K562 (cell line): ENCODE data around the gene TUT1. TPM values are rescaled to one million over a fixed set of nuclear protein-coding genes. Genes with fewer than 3 reads are reported as not detected.

ENCODE experiments used
- CCAR2 ChIP-seq: fragments of 200-400 bp; formaldehyde crosslinking; IDR thresholded peaks from 2 replicates; pipeline ENCODE4 v1.6.1; 2017; ENCODE audit warnings: mild to moderate bottlenecking, low read depth, low read length
- CREB3 ChIP-seq: fragments of 450-650 bp; conservative IDR thresholded peaks from 2 replicates; pipeline ENCODE4 v1.6.1; 2016; ENCODE audit warnings: missing genetic modification characterization, low read depth, mild to moderate bottlenecking, missing compliant biosample characterization, moderate library complexity
- FIP1L1 ChIP-seq: fragments of 200-400 bp; formaldehyde crosslinking; IDR thresholded peaks from 2 replicates; pipeline ENCODE4 v1.6.1; 2018; ENCODE audit warnings: mild to moderate bottlenecking, low read depth, low read length; ENCODE audit not compliant: poor library complexity, severe bottlenecking
- FUS ChIP-seq: fragments of 200-400 bp; formaldehyde crosslinking; optimal IDR thresholded peaks from 2 replicates; pipeline ENCODE3; 2017; ENCODE audit warnings: low read depth, low read length
- HDAC3 ChIP-seq: fragments of 450-650 bp; IDR thresholded peaks from 2 replicates; pipeline ENCODE4 v1.6.1; 2018; ENCODE audit warnings: borderline replicate concordance, mild to moderate bottlenecking, moderate library complexity; ENCODE audit not compliant: partially characterized antibody
- HLTF ChIP-seq: fragments of 450-650 bp; IDR thresholded peaks from 2 replicates; pipeline ENCODE4 v1.6.1; 2016
- MCM7 ChIP-seq, 2 experiments: fragments of 450-650 bp; IDR thresholded peaks; 2 replicates each; pipeline ENCODE4 v1.6.1; 2016 to 2018
- MYNN ChIP-seq, 2 experiments: sonication (generic); formaldehyde crosslinking in 1 of 2; IDR thresholded peaks; 2 replicates each; pipeline versions ENCODE4 v1.5.0 to v1.6.1; 2016 to 2020; ENCODE audit warnings: antibody characterized with exemption in 1 of 2, missing genetic modification reagents in 1 of 2
- NCOA2 ChIP-seq, 2 experiments: fragments of 450-650 bp; IDR thresholded peaks; 2 replicates each; pipeline ENCODE4 v1.6.1; 2018; ENCODE audit warnings: mild to moderate bottlenecking in 2 of 2, moderate library complexity in 1 of 2; ENCODE audit not compliant: partially characterized antibody in 2 of 2
- NFIC ChIP-seq: fragments of 450-650 bp; IDR thresholded peaks from 2 replicates; pipeline ENCODE4 v1.6.1; 2017; ENCODE audit warnings: mild to moderate bottlenecking, inconsistent platforms
- NR3C1 ChIP-seq: sonication (generic); formaldehyde crosslinking; IDR thresholded peaks from 2 replicates; pipeline ENCODE4 v1.8.1; 2022; ENCODE audit warnings: missing genetic modification reagents
- PCBP2 ChIP-seq: fragments of 200-400 bp; formaldehyde crosslinking; IDR thresholded peaks from 2 replicates; pipeline ENCODE4 v1.6.1; 2018; ENCODE audit warnings: low read length, low read depth, mild to moderate bottlenecking, moderate library complexity; ENCODE audit not compliant: poor library complexity, severe bottlenecking
- SREBF2 ChIP-seq: sonication (generic); formaldehyde crosslinking; IDR thresholded peaks from 2 replicates; pipeline ENCODE4 v1.4.0; 2020; ENCODE audit warnings: mild to moderate bottlenecking, missing genetic modification reagents
- TCF7L2 ChIP-seq: fragments of 150-350 bp; IDR thresholded peaks from 2 replicates; pipeline ENCODE4 v1.6.1; 2016; ENCODE audit warnings: low read depth, mild to moderate bottlenecking, low read length, moderate library complexity
- YBX1 ChIP-seq: fragments of 450-650 bp; IDR thresholded peaks from 2 replicates; pipeline ENCODE4 v1.7.1; 2016; ENCODE audit warnings: mild to moderate bottlenecking
- ZMIZ1 ChIP-seq, 2 experiments: fragments of 150-350 bp in 1 of 2; IDR thresholded peaks; 2 replicates each; pipeline ENCODE4 v1.6.1; 2012 to 2016; ENCODE audit warnings: low read depth in 2 of 2, low read length in 2 of 2, mild to moderate bottlenecking in 1 of 2, moderate library complexity in 1 of 2
- ZNF586 ChIP-seq: fragments of 450-650 bp; formaldehyde crosslinking; conservative IDR thresholded peaks from 2 replicates; pipeline ENCODE4 v1.4.0; 2020; ENCODE audit warnings: mild to moderate bottlenecking, moderate library complexity
- polyA plus RNA-seq, 8 experiments: library from polyadenylated mRNA; depleted of rRNA in 4 of 8; stranded (reverse) in 5 of 8; unstranded in 3 of 8; fragments of >200 nt; fragmentation: Nextera tagmentation in 2 of 8; fragmentation: Illumina TruSeq in 1 of 8; extraction: Ambion mirVana in 2 of 8; extraction: Trizol in 1 of 8; gene quantifications; 2 replicates each; pipeline versions ENCODE4 v1.2.1 to v1.2.3, GENCODE V29; 2011 to 2014; ENCODE audit warnings: inconsistent platforms in 1 of 8, missing spikeins in 1 of 8
- total RNA-seq, 7 experiments: library from RNA; depleted of rRNA in 6 of 7; stranded (reverse); fragments of >200 nt in 6 of 7; fragmentation: Illumina TruSeq in 2 of 7; extraction: Trizol in 2 of 7; gene quantifications; 2 replicates each; pipeline versions ENCODE4 v1.2.1 to v1.2.3, GENCODE V29; 2011 to 2021; ENCODE audit warnings: low replicate concordance in 1 of 7
- TF ChIP-seq, protein P1 (sequence below): fragments of 200-800 bp; sonication (Bioruptor generic); IDR thresholded peaks from 2 replicates; pipeline ENCODE4 v1.6.1; 2017; ENCODE audit warnings: missing genetic modification characterization, missing compliant biosample characterization
- TF ChIP-seq, protein P2 (sequence below): fragments of 450-650 bp; IDR thresholded peaks from 2 replicates; pipeline ENCODE4 v1.6.1; 2016; ENCODE audit warnings: antibody characterized with exemption

The TUT1 gene
- total and polyA plus RNA-seq, 9 of the 15 experiments (the other 6 are each of a cell fraction or from before 2014, with no cell fraction given) = 0.66 to 44.3 (median 15.7) TPM

DNA sequence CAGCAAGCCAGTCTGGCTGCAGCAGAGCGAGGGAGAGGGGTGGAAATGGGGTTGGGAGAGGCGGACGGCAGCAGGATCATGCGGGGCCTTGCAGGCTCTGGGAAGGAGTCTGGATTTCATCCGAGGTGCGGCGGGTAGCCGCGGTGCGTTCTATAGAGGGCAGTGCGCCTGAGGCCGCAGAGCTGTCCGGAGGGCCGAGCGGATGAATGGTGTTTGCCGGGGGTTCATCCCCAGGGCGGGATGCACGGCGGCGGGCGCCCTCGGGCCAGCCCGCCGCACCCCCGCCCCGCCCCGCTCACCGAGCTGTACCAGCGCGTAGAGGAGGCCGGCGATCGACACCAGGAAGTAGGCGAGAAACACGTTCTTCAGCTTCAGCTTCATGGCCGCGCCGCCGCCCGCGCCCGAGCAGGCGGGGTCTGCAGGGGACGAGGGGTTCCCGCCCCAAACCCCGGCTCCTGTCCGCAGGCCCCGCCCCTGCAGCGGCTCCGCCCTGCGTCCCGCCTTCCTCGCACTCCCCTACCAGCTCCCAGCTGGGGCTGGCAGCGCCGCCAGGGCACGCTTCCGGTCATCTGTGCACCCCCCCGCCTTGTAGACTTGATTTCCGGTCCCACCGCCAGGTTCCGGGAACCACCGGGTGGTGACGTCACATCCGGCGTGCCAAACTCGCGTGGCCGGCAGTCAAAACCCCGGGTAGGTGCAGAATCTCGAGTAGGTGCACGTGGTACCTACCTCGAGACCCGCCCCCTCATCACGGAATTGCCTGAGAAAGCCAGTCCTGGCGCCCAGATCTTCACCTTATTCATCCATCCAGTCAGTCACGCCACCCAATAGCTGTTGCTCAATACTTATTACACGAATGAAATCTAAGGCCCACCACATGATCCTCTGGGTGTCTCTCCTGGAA, 30.5 kb upstream of the TUT1 start, which contains the start of gene B3GAT3 (continued):
- TF ChIP-seq NCOA2 (IDR thresholded peaks at IDR 0.05; ENCODE audit: partially characterized antibody in 2 of 2) = no peak
- TF ChIP-seq TCF7L2 = no peak
- TF ChIP-seq ZNF586 (CRISPR knock-in tag) = no peak
- TF ChIP-seq CCAR2 = no peak
- TF ChIP-seq YBX1 = no peak
- TF ChIP-seq MCM7 (IDR thresholded peaks at IDR 0.05) = no peak
- no peak for TF ChIP-seq FUS
- no peak for TF ChIP-seq PCBP2
- TF ChIP-seq, protein P1, sequence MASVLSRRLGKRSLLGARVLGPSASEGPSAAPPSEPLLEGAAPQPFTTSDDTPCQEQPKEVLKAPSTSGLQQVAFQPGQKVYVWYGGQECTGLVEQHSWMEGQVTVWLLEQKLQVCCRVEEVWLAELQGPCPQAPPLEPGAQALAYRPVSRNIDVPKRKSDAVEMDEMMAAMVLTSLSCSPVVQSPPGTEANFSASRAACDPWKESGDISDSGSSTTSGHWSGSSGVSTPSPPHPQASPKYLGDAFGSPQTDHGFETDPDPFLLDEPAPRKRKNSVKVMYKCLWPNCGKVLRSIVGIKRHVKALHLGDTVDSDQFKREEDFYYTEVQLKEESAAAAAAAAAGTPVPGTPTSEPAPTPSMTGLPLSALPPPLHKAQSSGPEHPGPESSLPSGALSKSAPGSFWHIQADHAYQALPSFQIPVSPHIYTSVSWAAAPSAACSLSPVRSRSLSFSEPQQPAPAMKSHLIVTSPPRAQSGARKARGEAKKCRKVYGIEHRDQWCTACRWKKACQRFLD = peak; percentile 84
- peak; percentile 60 for TF ChIP-seq NFIC
- TF ChIP-seq ZMIZ1 (IDR thresholded peaks at IDR 0.05; ENCODE audit: low read depth in 2 of 2, low read length in 2 of 2) = no peak
- TF ChIP-seq NR3C1 (CRISPR knock-in tag) = no peak
- no peak for TF ChIP-seq SREBF2 (CRISPR knock-in tag)
- TF ChIP-seq HLTF = no peak
- TF ChIP-seq FIP1L1 = no peak
- TF ChIP-seq CREB3 (tag) = peak; percentile 81
- TF ChIP-seq, protein P2, sequence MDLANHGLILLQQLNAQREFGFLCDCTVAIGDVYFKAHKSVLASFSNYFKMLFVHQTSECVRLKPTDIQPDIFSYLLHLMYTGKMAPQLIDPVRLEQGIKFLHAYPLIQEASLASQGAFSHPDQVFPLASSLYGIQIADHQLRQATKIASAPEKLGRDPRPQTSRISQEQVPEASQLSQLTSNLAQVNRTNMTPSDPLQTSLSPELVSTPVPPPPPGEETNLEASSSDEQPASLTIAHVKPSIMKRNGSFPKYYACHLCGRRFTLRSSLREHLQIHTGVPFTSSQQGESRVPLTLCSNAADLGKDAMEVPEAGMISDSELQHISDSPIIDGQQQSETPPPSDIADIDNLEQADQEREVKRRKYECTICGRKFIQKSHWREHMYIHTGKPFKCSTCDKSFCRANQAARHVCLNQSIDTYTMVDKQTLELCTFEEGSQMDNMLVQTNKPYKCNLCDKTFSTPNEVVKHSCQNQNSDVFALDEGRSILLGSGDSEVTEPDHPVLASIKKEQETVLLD = 0 out of 2 replicates have a peak, but pooled peaks have one; percentile 64
- TF ChIP-seq MYNN (IDR thresholded peaks at IDR 0.05) = peak; percentile 93
- TF ChIP-seq MYNN (CRISPR knock-in tag; IDR thresholded peaks at IDR 0.05) = no peak
- TF ChIP-seq HDAC3 = no peak
